HepG2 (cell line): ENCODE data around the gene UBAC1. TPM values are rescaled to one million over a fixed set of nuclear protein-coding genes. Genes with fewer than 3 reads are reported as not detected.

Experiments
- ATAC-seq: fragments of 200-7000 bp; cut with Tn5 transposase; 3 replicates; pipeline ENCODE4 v1.9.1; 2020; ENCODE audit warnings: mild to moderate bottlenecking, moderate library complexity
- BruUV-seq: library from RNA; stranded (reverse); fragments of 400-500 nt; replicated peaks from 2 replicates; lab custom pipeline; 2021; lab: Mats Ljungman, UMichigan
- CTCF ChIA-PET: fragments of 300-600 bp; formaldehyde crosslinking; extraction: SDS; loops from one replicate; lab custom pipeline; 2021; ENCODE audit warnings: low total read pairs, inconsistent platforms, low intra/inter-chr PET ratio; lab: Yijun Ruan, JAX
- POLR2A ChIA-PET: fragments of 350-600 bp; sonication (Branson Sonifier 250); formaldehyde crosslinking; loops from one replicate; lab custom pipeline; 2020; ENCODE audit warnings: antibody characterized with exemption, inconsistent platforms; lab: Yijun Ruan, JAX
- DNase-seq: peaks from one replicate; pipeline ENCODE4 v3.0.0-alpha.2; 2015; ENCODE audit warnings: low spot score
- FAIRE-seq: peaks from 3 replicates; lab custom pipeline; 2011; peaks lifted over from hg19 to GRCh38; lab: Jason Lieb, UNC
- H2AFZ ChIP-seq: one replicate; pipeline ENCODE4 v1.6.1; 2011; ENCODE audit warnings: low read length, inconsistent platforms
- H3K27ac ChIP-seq: fragments of 300-600 bp; 3 replicates; pipeline ENCODE4 v1.8.0; 2011; ENCODE audit warnings: mixed run types, mild to moderate bottlenecking, mixed read lengths, low read length, inconsistent platforms; ENCODE audit not compliant: insufficient read depth; ENCODE audit errors: extremely low read length
- H3K27me3 ChIP-seq, 2 experiments: fragments of 200-600 bp in 1 of 2; 2 replicates in 1 of 2; 3 replicates in 1 of 2; pipeline versions ENCODE4 v1.6.0 to v1.8.0; 2011; ENCODE audit warnings: low read length in 2 of 2, mild to moderate bottlenecking in 2 of 2, moderate library complexity in 2 of 2, inconsistent platforms in 1 of 2; ENCODE audit not compliant: insufficient read depth in 2 of 2, control insufficient read depth in 1 of 2
- H3K36me3 ChIP-seq, 2 experiments: fragments of 200-600 bp in 1 of 2; replicated peaks in 1 of 2; 2 replicates in 1 of 2; 3 replicates in 1 of 2; pipeline versions ENCODE4 v1.5.1 to v1.8.0; 2011; ENCODE audit warnings: low read length in 2 of 2, inconsistent platforms in 1 of 2; ENCODE audit not compliant: insufficient read depth in 2 of 2, control insufficient read depth in 1 of 2
- H3K4me1 ChIP-seq: 2 replicates; pipeline ENCODE4 v1.5.1; 2012; ENCODE audit warnings: low read length, inconsistent platforms; ENCODE audit not compliant: insufficient read depth
- H3K4me2 ChIP-seq: 2 replicates; pipeline ENCODE4 v1.6.0; 2011; ENCODE audit warnings: low read depth, low read length, inconsistent platforms
- H3K4me3 ChIP-seq, 3 experiments: fragments of 200-600 bp in 1 of 3; sonication (generic), shearing (Covaris generic) in 1 of 3; replicated peaks in 1 of 3; 2 replicates each; pipeline ENCODE4 v1.5.1; 2011 to 2016; ENCODE audit warnings: low read length in 3 of 3, inconsistent platforms in 2 of 3, low read depth in 2 of 3, mild to moderate bottlenecking in 2 of 3, control low read depth in 1 of 3, mixed read lengths in 1 of 3; ENCODE audit not compliant: insufficient read depth in 1 of 3
- H3K79me2 ChIP-seq: one replicate; pipeline ENCODE4 v1.6.1; 2011; ENCODE audit warnings: low read length, inconsistent platforms; ENCODE audit not compliant: insufficient read depth
- H3K9ac ChIP-seq: 2 replicates; pipeline ENCODE4 v1.6.0; 2011; ENCODE audit warnings: mild to moderate bottlenecking, low read depth, low read length, inconsistent platforms; ENCODE audit not compliant: insufficient read depth
- H3K9me3 ChIP-seq: 2 replicates; pipeline ENCODE4 v1.5.1; 2012; ENCODE audit warnings: mild to moderate bottlenecking, low read length
- H4K20me1 ChIP-seq: 2 replicates; pipeline ENCODE4 v1.6.0; 2011; ENCODE audit warnings: inconsistent platforms, mild to moderate bottlenecking, low read length, moderate library complexity; ENCODE audit not compliant: insufficient read depth
- CCDC6 ChIP-seq: sonication (generic); formaldehyde crosslinking; IDR thresholded peaks from 2 replicates; pipeline ENCODE4 v1.8.1; 2022; ENCODE audit warnings: mild to moderate bottlenecking, missing genetic modification reagents, moderate library complexity
- ISL2 ChIP-seq: sonication (generic); formaldehyde crosslinking; IDR thresholded peaks from 2 replicates; pipeline ENCODE4 v1.5.0; 2020; ENCODE audit warnings: missing genetic modification reagents
- MIER2 ChIP-seq: IDR thresholded peaks from 2 replicates; pipeline ENCODE4 v1.6.1; 2016; ENCODE audit warnings: missing biosample characterization, missing genetic modification reagents
- TCF12 ChIP-seq, 2 experiments: fragments of 450-650 bp in 1 of 2; sonication (generic) in 1 of 2; formaldehyde crosslinking in 1 of 2; IDR thresholded peaks; 2 replicates each; pipeline versions ENCODE4 v1.6.1 to v1.8.0; 2017 to 2022; ENCODE audit warnings: antibody characterized with exemption in 1 of 2, mild to moderate bottlenecking in 1 of 2, missing genetic modification reagents in 1 of 2, moderate library complexity in 1 of 2
- ZFP41 ChIP-seq: sonication (generic); formaldehyde crosslinking; IDR thresholded peaks from 2 replicates; pipeline ENCODE4 v1.4.0; 2020; ENCODE audit warnings: mild to moderate bottlenecking, missing genetic modification reagents, borderline replicate concordance
- ZFP62 ChIP-seq: sonication (generic); formaldehyde crosslinking; IDR thresholded peaks from 2 replicates; pipeline ENCODE4 v1.4.0; 2020; ENCODE audit warnings: missing genetic modification reagents
- ZMAT3 ChIP-seq: sonication (generic); formaldehyde crosslinking; conservative IDR thresholded peaks from 2 replicates; pipeline ENCODE4 v1.7.0; 2021; ENCODE audit warnings: missing genetic modification reagents
- ZNF367 ChIP-seq: sonication (generic); formaldehyde crosslinking; IDR thresholded peaks from 2 replicates; pipeline ENCODE4 v1.4.0; 2020; ENCODE audit warnings: missing genetic modification reagents, borderline replicate concordance
- ZNF567 ChIP-seq: sonication (generic); formaldehyde crosslinking; IDR thresholded peaks from 2 replicates; pipeline ENCODE4 v1.8.1; 2023; ENCODE audit warnings: mild to moderate bottlenecking, missing genetic modification reagents, borderline replicate concordance
- ZNF839 ChIP-seq: sonication (generic); formaldehyde crosslinking; IDR thresholded peaks from 2 replicates; pipeline ENCODE4 v1.4.0; 2020; ENCODE audit warnings: missing genetic modification reagents, mild to moderate bottlenecking, borderline replicate concordance
- WGBS: methylation state at CpG from one replicate; pipeline ENCODE4 v1.1.6; 2017; ENCODE audit warnings: low lambda C conversion rate; 5-methylcytosine and 5-hydroxymethylcytosine counted together
- in situ Hi-C: cut with HindIII; loops from 2 replicates; pipeline ENCODE4 v1.10.0; 2017; ENCODE audit warnings: low pct_unique_long_range_greater_than_20kb; ENCODE audit not compliant: extremely low pct_ligation_motif_present
- intact Hi-C: fragments of 100-400 bp; cut with micrococcal nuclease; formaldehyde crosslinking; loops from one replicate; pipeline ENCODE4 v1.10.0; 2022; ENCODE audit not compliant: unreplicated experiment
- polyA plus RNA-seq, 8 experiments: library from polyadenylated mRNA; depleted of rRNA in 3 of 8; stranded (reverse) in 7 of 8; unstranded in 1 of 8; fragments of >200 nt; fragmentation: Illumina TruSeq in 4 of 8; extraction: Trizol in 4 of 8; gene quantifications; 2 replicates each; pipeline versions ENCODE4 v1.2.1 to v1.2.3, GENCODE V29; 2011 to 2016; ENCODE audit warnings: low read depth in 4 of 8, missing spikeins in 1 of 8, mixed read lengths in 1 of 8; ENCODE audit not compliant: insufficient read depth in 1 of 8
- total RNA-seq, 5 experiments: library from RNA; depleted of rRNA; stranded (reverse); fragments of >200 nt; fragmentation: Illumina TruSeq; extraction: Trizol; gene quantifications; 2 replicates each; pipeline ENCODE4 v1.2.3, GENCODE V29; 2016; ENCODE audit warnings: low read depth in 1 of 5
- TF ChIP-seq, protein P1 (sequence below): IDR thresholded peaks from 2 replicates; pipeline ENCODE4 v1.6.1; 2016
- TF ChIP-seq, protein P2 (sequence below): sonication (generic); formaldehyde crosslinking; IDR thresholded peaks from 2 replicates; pipeline ENCODE4 v1.5.0; 2020; ENCODE audit warnings: mild to moderate bottlenecking, missing genetic modification reagents

Gene UBAC1
- total and polyA plus RNA-seq, 2 of the 13 experiments (the other 11 are each of a cell fraction or from before 2014, with no cell fraction given) = 32.2 to 34.1 TPM

DNA sequence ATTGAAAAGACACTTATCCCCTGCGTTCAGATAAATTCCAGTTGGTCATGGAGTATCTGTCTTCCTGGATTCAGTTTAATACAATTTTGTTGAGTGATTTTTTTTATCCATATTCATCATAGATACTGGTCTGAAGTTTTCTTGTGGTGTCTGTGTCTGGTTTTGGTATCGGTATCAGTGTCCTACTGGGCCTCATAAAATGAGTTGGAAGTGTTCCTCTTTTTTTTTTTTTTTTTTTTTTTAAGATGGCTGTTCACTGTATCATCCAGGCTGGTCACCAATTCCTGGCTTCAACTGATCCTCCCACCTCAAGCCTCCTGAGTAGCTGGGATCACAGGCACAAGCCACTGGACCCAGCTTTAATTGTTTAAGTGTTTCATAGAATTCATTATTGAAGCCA lies 51.0 kb downstream of the UBAC1 start:
- H3K4me1 ChIP-seq = peaks cover 33% of the 10 kb centered on the region
- in situ Hi-C loops = no loop called here
- H3K9me3 ChIP-seq = 0 out of 2 replicates have a peak, but pooled peaks cover 10% of the 10 kb centered on the region
- ChIA-PET CTCF (no interaction called here), POLR2A (no interaction called here)
- no peak overlapping the region for H3K4me3 ChIP-seq
- TF ChIP-seq MIER2 (CRISPR knock-in tag) (no peak), ZFP41 (no peak), ZMAT3 (CRISPR knock-in tag) (no peak), CCDC6 (no peak), ZNF567 (CRISPR knock-in tag) (no peak), TCF12 (IDR thresholded peaks at IDR 0.05) (no peak), TCF12 (CRISPR knock-in tag; IDR thresholded peaks at IDR 0.05) (no peak), ZFP62 (no peak), ZNF367 (CRISPR knock-in tag) (no peak), ISL2 (CRISPR knock-in tag) (no peak), ZNF839 (CRISPR knock-in tag) (no peak)
- TF ChIP-seq, protein P1, sequence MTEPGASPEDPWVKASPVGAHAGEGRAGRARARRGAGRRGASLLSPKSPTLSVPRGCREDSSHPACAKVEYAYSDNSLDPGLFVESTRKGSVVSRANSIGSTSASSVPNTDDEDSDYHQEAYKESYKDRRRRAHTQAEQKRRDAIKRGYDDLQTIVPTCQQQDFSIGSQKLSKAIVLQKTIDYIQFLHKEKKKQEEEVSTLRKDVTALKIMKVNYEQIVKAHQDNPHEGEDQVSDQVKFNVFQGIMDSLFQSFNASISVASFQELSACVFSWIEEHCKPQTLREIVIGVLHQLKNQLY (CRISPR knock-in tag) = no peak
- TF ChIP-seq, protein P2, sequence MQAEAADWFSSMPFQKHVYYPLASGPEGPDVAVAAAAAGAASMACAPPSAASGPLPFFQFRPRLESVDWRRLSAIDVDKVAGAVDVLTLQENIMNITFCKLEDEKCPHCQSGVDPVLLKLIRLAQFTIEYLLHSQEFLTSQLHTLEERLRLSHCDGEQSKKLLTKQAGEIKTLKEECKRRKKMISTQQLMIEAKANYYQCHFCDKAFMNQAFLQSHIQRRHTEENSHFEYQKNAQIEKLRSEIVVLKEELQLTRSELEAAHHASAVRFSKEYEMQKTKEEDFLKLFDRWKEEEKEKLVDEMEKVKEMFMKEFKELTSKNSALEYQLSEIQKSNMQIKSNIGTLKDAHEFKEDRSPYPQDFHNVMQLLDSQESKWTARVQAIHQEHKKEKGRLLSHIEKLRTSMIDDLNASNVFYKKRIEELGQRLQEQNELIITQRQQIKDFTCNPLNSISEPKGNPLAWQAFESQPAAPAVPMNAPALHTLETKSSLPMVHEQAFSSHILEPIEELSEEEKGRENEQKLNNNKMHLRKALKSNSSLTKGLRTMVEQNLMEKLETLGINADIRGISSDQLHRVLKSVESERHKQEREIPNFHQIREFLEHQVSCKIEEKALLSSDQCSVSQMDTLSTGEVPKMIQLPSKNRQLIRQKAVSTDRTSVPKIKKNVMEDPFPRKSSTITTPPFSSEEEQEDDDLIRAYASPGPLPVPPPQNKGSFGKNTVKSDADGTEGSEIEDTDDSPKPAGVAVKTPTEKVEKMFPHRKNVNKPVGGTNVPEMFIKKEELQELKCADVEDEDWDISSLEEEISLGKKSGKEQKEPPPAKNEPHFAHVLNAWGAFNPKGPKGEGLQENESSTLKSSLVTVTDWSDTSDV = no peak
- no peak overlapping the region for H3K27ac ChIP-seq
- 95% methylated on average over 2 of the region's 2 CpGs for WGBS
- H3K79me2 ChIP-seq = peaks cover 30% of the 10 kb centered on the region
- peaks cover 5 to 31% of the 10 kb centered on the region in 2 experiments for H3K36me3 ChIP-seq
- ATAC-seq (no peak), FAIRE-seq (no peak), DNase-seq (no peak)
- no peak overlapping the region for H3K4me2 ChIP-seq
- intact Hi-C loops = no loop called here
- BruUV-seq = no TSS peak
- no peak overlapping the region for H3K9ac ChIP-seq
- no peak overlapping the region for H2AFZ ChIP-seq
- peaks cover 11% of the 10 kb centered on the region for H4K20me1 ChIP-seq
- no peaks in the 10 kb centered on the region for H3K27me3 ChIP-seq
